ENCODE data around the gene RPP25L.

The RPP25L gene

GRCh38 chr9:34637356-34638137 is 25.6 kb upstream of the RPP25L start, which contains the start of gene SIGMAR1:
SIGMAR1 (minus strand) TSS chr9:34637787; CDS start chr9:34637697, 90 bp downstream.
- peak; percentile 43 to 78 for DNase-seq

DNA sequence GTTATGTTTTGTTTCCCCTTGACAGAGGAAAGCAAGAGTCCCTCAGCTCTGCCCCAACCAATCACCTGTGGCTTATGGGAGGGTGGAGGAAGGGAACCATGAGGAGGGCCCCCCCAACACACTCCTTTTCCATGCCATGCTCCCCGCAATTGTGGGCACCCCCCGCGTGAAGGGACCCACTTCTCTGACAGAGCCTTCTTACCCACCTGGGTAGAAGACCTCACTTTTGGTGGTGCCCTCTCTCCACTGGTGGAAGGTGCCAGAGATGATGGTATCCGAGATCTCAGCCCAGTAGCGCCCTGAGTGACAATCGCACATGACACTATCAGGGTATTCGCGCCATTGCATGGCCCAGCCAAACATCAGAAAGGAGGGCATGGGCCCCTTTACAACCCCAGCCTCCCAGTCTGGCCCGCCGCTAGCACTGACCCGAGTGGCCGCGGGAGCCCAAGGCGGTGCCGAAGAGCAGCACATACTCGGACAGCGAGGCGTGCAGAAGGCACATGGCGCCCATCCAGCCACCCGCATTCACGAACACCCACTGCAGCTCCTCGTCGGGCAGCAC is 25.0 kb upstream of the RPP25L start:
- no peak for DNase-seq

- DNase-seq: no peak
These were observed 23.7 kb upstream of the RPP25L start for GRCh38 chr9:34635556-34635955.

DNA sequence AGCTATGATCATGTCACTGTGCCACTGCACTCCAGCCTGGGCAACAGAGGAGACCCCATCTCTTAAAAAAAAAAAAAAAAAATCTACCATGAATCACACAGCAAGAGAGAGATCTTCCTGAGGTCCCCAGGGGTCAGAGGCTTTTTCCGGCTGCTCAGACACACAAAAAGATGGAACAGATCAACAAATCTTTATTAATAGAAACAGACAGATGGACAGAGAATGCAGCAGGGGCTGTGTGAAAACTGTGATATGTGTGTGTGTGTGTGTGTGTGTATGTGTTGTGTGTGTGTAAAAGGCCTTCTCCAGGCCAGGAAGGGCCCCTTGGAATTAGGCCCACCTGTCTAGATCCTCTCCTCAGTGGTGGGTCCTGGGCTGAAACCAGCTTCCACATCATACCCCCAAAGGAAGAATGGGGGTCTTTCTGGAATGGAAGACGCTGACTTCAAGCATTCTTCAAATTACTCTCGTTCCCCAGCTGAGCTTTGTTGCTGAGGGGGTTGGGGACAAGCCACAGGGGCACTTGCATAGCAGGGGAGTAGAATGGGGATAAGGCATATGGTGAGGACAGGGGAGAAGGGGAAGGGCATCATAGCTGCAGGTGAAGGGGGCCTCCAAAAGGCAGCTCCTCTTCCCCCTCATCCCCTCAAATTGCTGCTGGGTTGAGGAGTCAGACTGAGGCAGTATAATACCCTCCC is 22.8 kb upstream of the RPP25L start:
- DNase-seq: no peak

DNA sequence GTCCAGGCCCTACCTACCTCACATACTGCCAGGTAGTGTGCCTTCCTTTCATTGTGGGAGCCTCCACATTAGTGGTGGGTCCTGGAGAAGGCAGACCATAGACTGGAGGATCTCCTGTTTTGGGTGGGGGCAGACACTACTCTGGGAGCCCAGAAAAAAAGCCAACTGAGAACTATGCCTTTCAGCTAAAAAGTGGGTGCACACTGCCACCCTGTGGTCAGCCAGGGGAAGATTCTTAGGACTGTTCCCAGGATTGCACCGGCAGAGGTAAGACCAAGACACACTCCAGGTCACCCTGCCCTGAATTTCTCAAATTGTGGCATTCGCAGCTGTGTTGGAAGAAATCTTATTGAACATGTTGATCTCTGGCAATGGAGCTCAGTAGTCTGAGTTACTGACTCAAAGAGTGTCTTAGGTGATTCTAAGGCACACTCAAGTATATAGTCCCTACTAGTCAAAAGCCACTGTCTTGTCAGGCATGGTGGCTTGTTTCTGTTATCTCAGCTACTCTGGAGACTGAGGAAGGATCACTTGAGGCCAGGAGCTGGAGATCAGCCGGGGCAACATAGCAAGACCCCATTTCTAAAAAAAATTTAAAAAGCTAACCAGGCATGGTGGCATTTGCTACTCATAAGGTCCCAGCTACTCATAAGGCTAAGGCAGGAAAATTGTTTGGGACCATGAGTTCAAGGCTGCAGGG is 22.1 kb upstream of the RPP25L start:
- DNase-seq: peak in 1 of 2 experiments; percentile 52

DNA sequence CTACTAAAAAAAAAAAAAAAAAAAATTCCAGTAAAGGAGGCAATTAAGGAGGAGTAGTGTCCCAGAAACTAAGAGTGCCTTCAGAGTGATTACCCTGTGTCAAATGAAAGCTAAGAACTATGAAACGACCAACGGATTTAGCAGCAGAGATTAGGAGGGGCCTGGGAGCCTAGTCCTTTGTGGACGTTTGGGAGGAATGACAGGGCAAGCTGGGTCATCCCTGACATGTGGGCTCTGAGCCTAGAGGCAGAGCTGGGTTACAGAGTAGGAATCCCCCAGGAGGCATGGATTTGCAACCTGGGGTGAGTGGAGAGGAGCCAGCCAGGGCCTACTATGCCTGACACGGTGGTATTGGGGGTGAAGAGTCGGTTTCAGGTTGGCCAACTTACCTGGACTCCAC is 21.3 kb upstream of the RPP25L start:
- DNase-seq: no peak

DNA sequence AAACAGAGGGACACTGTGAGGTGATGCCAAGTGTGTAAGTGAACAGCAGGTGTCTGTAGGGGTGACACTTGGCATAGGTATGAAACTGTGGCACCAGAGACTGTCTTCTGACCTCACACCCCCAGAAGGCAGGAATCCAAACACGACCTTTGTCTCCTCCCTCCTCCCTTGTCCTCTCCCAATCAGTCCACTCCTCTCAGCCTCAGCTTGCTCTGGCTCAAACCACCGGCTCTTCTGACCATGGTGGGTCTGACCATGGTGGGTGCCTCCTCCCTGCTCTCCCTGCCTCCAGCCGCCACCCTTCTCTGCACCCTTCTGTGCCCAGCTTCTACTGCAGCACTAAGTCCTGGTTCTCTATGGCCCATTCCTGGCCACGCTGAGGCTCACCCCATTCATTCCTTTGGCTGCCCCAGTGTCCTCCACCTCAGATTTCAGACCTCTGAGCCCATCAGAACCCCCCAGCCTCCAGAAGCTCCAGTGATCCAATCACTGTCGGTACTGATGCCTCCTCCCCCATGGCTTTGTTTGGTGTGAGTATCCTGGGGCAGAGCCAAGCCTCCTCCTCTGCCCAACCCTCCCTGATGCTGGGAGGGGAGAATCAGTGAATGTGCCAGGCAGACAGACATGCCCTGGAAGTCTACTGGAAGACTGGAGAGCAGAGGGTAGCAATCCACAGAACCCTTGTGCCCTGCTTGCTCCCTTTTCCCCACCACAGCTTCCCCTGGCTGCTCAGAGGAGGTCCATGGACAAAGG is 18.7 kb upstream of the RPP25L start:
- DNase-seq: no peak

DNA sequence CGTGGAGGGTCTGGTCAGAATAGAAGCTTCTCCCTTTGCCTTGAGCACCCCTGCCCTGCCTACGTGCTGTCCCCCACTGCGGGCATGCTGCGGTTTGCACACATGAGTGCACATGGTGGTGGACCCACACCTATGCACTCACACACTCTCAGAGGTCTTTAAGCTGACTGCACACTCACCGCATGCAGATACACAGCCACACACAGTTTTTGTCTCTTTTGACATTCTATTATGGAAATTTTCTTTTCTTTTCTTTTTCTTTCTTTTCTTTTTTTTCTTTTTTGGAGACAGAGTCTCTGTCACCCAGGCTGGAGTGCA is 17.6 kb upstream of the RPP25L start:
- DNase-seq: no peak

GRCh38 chr9:34628656-34629490 is 17.0 kb upstream of the RPP25L start, which contains the start of gene ARID3C:
ARID3C (minus strand) TSS chr9:34629066; CDS start chr9:34628014, 1,052 bp downstream.
- DNase-seq: no peak

- no peak for DNase-seq
These were observed 16.1 kb upstream of the RPP25L start for GRCh38 chr9:34627716-34628655.

DNA sequence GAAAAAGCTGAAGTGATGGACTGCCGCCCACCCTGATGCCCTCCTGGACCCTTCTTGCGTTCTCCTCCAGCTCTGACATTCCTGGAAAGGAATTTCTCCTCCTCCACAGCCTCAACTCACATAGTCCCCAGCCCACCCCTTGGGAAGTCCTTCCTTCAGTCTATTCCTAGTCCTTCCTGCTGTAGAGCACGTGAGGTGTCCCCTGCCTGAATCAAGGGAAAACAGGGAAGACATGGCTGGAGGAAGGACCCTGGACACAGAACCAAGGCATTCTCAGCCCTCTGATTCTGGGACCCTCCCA is 13.2 kb upstream of the RPP25L start:
- DNase-seq: no peak

- no peak for DNase-seq
These were observed 12.7 kb upstream of the RPP25L start for GRCh38 chr9:34624475-34625185.

DNA sequence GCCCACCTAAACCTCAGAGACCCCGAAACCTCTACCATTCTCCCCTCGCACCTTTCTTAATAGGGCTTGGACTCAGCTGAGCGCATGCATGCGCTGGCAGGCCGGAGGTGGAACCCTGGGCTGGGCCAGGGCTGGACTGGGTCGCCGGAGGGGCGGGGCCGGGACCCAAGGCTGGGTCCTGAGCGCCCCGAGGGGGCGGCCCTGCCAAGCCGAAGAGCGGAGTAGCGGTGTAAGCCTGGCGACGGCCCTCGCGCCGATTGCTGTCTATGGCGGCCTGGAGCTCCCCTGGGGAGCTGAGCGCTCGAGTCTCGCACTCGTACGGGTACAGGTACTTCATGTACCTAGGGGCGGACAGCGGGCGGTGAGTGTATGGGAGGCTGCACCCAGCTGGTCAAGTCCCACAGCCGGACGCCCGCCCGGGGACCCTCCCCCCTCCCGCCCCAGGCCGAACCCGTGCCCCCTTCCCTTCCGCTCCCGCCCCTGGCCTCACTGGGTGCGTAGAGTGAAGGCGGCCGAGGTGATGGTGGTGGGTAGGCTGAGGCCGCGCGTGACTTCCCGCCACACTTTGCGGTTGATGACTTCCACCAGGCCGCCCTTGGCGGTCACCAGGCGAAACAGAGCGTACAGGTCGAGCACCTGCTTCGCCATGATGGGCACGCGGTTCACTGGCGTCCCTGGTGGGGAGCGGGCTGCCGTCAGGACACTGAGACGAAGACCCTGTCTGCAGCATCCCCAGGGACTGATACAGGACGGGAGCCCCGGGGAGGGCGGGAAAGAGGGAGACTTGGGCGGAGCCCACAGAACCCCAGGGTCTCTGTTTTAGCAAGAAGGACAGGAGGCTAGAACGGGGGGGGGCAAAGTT is 11.7 kb upstream of the RPP25L start:
- no peak for DNase-seq

DNA sequence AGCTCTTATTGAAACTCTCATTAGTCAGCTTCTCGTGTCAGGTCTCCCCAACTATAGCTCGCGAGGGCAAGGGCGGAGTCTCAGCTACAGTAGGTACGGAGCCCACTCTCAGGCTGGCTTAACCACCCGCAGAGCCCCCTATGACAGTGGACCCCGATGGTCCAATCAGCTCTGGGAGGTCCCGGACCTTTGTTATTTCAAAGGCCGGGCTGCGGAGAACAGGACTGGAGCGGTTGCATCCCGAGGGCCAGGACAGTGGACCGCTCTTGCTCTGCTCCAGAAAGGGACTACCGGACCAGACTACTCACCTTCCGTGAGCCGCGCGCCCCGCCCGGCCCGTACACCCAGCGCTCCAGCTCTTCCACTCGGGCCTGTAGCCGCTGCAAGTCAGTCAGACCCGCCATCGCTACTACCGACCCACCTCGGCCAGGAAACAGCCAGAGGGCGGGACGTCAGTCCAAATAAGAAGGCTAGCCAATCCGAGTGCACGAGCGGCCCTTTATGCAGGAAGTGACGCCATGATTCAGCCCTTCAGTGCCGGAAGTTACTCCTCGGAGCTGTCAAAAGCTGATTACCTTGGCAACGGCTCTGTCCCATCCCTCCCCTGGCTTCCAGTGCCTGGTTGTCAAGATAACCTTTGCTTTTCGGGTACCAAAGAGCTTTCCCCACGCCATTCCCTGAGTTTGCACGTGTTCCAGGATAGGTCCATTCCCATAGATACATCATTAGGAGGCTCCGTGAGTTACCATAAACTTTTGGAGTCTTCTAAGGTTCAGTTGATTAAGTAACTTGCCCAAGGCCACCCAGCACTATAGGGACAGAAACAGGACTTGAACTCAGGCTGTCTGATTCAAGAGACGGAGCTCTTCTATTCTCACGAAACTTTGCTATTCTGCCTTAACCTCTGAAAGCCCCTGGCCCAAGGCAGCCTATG is 8.4 kb upstream of the RPP25L start, which contains the start of gene DCTN3:
TSS of gene DCTN3 (minus strand) at position 435 of the 934 bp plus-strand sequence. CDS start at position 404, 31 bp downstream.
- peak; percentile 73 to 92 for DNase-seq

DNA sequence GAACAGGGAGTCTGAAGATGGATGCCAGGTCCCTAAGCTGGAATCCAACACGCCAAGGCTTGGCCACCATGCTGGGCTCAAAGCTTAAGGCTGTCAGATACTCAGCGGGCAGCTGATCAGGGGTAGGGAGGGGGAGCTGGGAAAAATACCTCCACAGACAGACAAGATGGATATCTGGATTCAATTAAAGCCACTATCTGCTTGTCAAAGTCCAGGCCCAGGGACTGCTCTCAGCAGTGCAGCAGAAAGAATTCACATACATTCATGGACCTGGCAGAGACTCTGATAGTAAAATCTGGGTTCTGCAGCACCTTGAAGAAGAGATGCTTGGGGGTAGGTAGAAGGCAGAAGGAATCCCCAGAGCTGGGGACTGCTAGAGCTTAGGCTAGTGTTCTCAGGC is 3.2 kb upstream of the RPP25L start:
- no peak for DNase-seq

DNA sequence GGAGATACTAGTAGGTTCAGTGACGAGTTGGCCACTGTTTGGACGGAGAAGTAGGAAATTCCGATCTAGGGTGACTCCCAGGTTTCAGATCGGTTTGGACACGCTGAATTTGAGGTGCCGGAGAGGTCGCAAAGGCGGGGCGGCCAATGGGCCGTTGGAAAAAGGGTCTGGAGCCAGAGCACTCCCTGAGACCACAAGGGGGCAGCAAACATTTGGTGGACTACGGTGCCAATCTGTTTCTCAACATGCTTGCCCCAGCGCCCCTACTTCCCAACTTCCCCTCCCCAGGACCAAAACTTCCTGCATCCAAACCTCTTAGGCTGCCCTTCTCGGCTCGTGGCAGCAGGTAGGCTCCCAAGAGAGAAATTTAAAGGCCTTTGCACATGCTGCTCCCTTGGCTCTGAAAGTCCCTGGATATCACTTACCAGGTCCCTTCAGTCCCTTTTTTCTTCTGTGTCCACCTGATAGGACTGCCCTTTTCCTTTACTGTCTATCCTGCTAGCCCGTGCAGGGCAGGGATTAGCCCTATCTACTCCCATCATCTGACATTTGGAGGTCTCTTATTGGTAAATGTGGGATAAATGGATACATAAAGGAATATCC is 992 bp upstream of the RPP25L start:
- peak; percentile 13 to 57 for DNase-seq

- no peak for DNase-seq
These were observed 566 bp downstream of the RPP25L start for GRCh38 chr9:34611251-34611810.
